ENCODE measurements around the gene SEC16A.

The SEC16A gene

GRCh38 chr9:136473354-136473721, 9.5 kb downstream of the SEC16A start:
- Histone ChIP-seq H3K36me3 (replicated peaks; ENCODE audit: insufficient read depth, low read length) (peaks cover 13% of the 10 kb centered on the region; the same call in 1 of the 2 replicates), H3K79me2 (ENCODE audit: low read length) (peaks cover 92% of the 10 kb centered on the region)

GRCh38 chr9:136472640-136473353, 10.0 kb downstream of the SEC16A start:
- no peaks in the 10 kb centered on the region for H3K9me2 ChIP-seq (replicated peaks; ENCODE audit: insufficient read depth, low read length)
- peaks cover 13% of the 10 kb centered on the region; the same call in 1 of the 2 replicates for H3K36me3 ChIP-seq (replicated peaks; ENCODE audit: insufficient read depth, low read length)
- TF ChIP-seq, protein P1, sequence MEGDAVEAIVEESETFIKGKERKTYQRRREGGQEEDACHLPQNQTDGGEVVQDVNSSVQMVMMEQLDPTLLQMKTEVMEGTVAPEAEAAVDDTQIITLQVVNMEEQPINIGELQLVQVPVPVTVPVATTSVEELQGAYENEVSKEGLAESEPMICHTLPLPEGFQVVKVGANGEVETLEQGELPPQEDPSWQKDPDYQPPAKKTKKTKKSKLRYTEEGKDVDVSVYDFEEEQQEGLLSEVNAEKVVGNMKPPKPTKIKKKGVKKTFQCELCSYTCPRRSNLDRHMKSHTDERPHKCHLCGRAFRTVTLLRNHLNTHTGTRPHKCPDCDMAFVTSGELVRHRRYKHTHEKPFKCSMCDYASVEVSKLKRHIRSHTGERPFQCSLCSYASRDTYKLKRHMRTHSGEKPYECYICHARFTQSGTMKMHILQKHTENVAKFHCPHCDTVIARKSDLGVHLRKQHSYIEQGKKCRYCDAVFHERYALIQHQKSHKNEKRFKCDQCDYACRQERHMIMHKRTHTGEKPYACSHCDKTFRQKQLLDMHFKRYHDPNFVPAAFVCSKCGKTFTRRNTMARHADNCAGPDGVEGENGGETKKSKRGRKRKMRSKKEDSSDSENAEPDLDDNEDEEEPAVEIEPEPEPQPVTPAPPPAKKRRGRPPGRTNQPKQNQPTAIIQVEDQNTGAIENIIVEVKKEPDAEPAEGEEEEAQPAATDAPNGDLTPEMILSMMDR (IDR thresholded peaks at IDR 0.05; ENCODE audit: low read length): no peak
- no peak for TF ChIP-seq EZH2phosphoT487 (IDR thresholded peaks at IDR 0.05; ENCODE audit: low read length)
- no peak for TF ChIP-seq EZH2 (optimal IDR thresholded peaks at IDR 0.05; ENCODE audit: low read depth, low read length)
- no peak overlapping the region for H3K4me2 ChIP-seq (ENCODE audit: low read depth, low read length)
- H4K20me1 ChIP-seq (ENCODE audit: insufficient read depth, low read length): peaks cover 4% of the 10 kb centered on the region; the same call in 1 of the 2 replicates
- H3K9ac ChIP-seq (ENCODE audit: low read length): no peak overlapping the region
- no peak overlapping the region for H2AFZ ChIP-seq (ENCODE audit: low read length)
- no peak overlapping the region for H3K27ac ChIP-seq (ENCODE audit: low read length)
- no peak for DNase-seq
- H3K79me2 ChIP-seq (ENCODE audit: low read length): peaks cover 87% of the 10 kb centered on the region
- H3F3A ChIP-seq (ENCODE audit: insufficient read depth, low read length): no peaks in the 10 kb centered on the region
- H3K27me3 ChIP-seq (replicated peaks; ENCODE audit: insufficient read depth, low read length): no peaks in the 10 kb centered on the region
- H3K4me1 ChIP-seq (ENCODE audit: low read length): no peaks in the 10 kb centered on the region
- no peak overlapping the region for H3K4me3 ChIP-seq (ENCODE audit: low read length)
- H3K9me3 ChIP-seq (replicated peaks; ENCODE audit: insufficient read depth, low read length): no peaks in the 10 kb centered on the region

More at GRCh38 chr9:136473354-136473721, 9.5 kb downstream of the SEC16A start:
- TF ChIP-seq EZH2phosphoT487 (IDR thresholded peaks at IDR 0.05; ENCODE audit: low read length) (no peak), EZH2 (optimal IDR thresholded peaks at IDR 0.05; ENCODE audit: low read depth, low read length) (no peak)
- TF ChIP-seq, protein P1 (IDR thresholded peaks at IDR 0.05; ENCODE audit: low read length): no peak
- DNase-seq: no peak
- H3K4me1 ChIP-seq (ENCODE audit: low read length): no peaks in the 10 kb centered on the region
- no peaks in the 10 kb centered on the region for H3K9me2 ChIP-seq (replicated peaks; ENCODE audit: insufficient read depth, low read length)
- H3K27ac ChIP-seq (ENCODE audit: low read length): no peak overlapping the region
- no peaks in the 10 kb centered on the region for H3K9me3 ChIP-seq (replicated peaks; ENCODE audit: insufficient read depth, low read length)
- H3K27me3 ChIP-seq (replicated peaks; ENCODE audit: insufficient read depth, low read length): no peaks in the 10 kb centered on the region
- no peak overlapping the region for H3K4me2 ChIP-seq (ENCODE audit: low read depth, low read length)
- peaks cover 9% of the 10 kb centered on the region for H4K20me1 ChIP-seq (ENCODE audit: insufficient read depth, low read length)
- H2AFZ ChIP-seq (ENCODE audit: low read length): no peak overlapping the region
- H3F3A ChIP-seq (ENCODE audit: insufficient read depth, low read length): no peaks in the 10 kb centered on the region
- no peak overlapping the region for H3K4me3 ChIP-seq (ENCODE audit: low read length)
- no peak overlapping the region for H3K9ac ChIP-seq (ENCODE audit: low read length)

GRCh38 chr9:136471802-136472487, 10.9 kb downstream of the SEC16A start:
- H3F3A ChIP-seq (ENCODE audit: insufficient read depth, low read length): no peaks in the 10 kb centered on the region
- no peak overlapping the region for H3K27ac ChIP-seq (ENCODE audit: low read length)
- TF ChIP-seq EZH2phosphoT487 (IDR thresholded peaks at IDR 0.05; ENCODE audit: low read length): no peak
- H2AFZ ChIP-seq (ENCODE audit: low read length): no peak overlapping the region
- peaks cover 78% of the 10 kb centered on the region for H3K79me2 ChIP-seq (ENCODE audit: low read length)
- H3K4me2 ChIP-seq (ENCODE audit: low read depth, low read length): no peak overlapping the region
- no peak for DNase-seq
- peaks cover 2% of the 10 kb centered on the region; the same call in 1 of the 2 replicates for H4K20me1 ChIP-seq (ENCODE audit: insufficient read depth, low read length)
- no peaks in the 10 kb centered on the region for H3K9me3 ChIP-seq (replicated peaks; ENCODE audit: insufficient read depth, low read length)
- H3K4me3 ChIP-seq (ENCODE audit: low read length): no peak overlapping the region
- H3K9me2 ChIP-seq (replicated peaks; ENCODE audit: insufficient read depth, low read length): no peaks in the 10 kb centered on the region
- H3K4me1 ChIP-seq (ENCODE audit: low read length): no peaks in the 10 kb centered on the region
- no peaks in the 10 kb centered on the region for H3K27me3 ChIP-seq (replicated peaks; ENCODE audit: insufficient read depth, low read length)
- no peak overlapping the region for H3K9ac ChIP-seq (ENCODE audit: low read length)
- H3K36me3 ChIP-seq (replicated peaks; ENCODE audit: insufficient read depth, low read length): peaks cover 9% of the 10 kb centered on the region
